Ammon's horn (tissue), 1 donor: ENCODE results near the gene KDELR1.

Experiments
- DNase-seq: peaks from one replicate; pipeline ENCODE4 v3.0.0-alpha.2; 2016; ENCODE audit warnings: low spot score

KDELR1 gene

GRCh38 chr19:48391100-48392005 lies at the start of gene KDELR1:
Gene KDELR1, minus strand, starts transcription at chr19:48391551. Its CDS starts 193 bp downstream, at chr19:48391358.
- DNase-seq = peak; percentile 90

- DNase-seq = no peak
Observed at GRCh38 chr19:48436586-48436985, 45.2 kb upstream of the KDELR1 start.

GRCh38 chr19:48433337-48433736 lies 42.0 kb upstream of the KDELR1 start:
- no peak for DNase-seq

- no peak for DNase-seq
Observed at GRCh38 chr19:48428670-48429069, 37.3 kb upstream of the KDELR1 start.

- DNase-seq = peak; percentile 42
Observed at GRCh38 chr19:48424694-48425219, 33.4 kb upstream of the KDELR1 start.

- no peak for DNase-seq
Observed at GRCh38 chr19:48421548-48421947, 30.2 kb upstream of the KDELR1 start.

- peak; percentile 48 for DNase-seq
Observed at GRCh38 chr19:48419158-48419920, 28.0 kb upstream of the KDELR1 start.

GRCh38 chr19:48418317-48419064 lies 27.1 kb upstream of the KDELR1 start:
- DNase-seq = no peak

GRCh38 chr19:48417421-48417820 lies 26.1 kb upstream of the KDELR1 start:
- no peak for DNase-seq

GRCh38 chr19:48415806-48416221 lies 24.5 kb upstream of the KDELR1 start:
- DNase-seq = no peak

GRCh38 chr19:48415395-48415794 lies 24.0 kb upstream of the KDELR1 start:
- peak; percentile 70 for DNase-seq

GRCh38 chr19:48413879-48414587 lies 22.7 kb upstream of the KDELR1 start:
- DNase-seq = no peak

GRCh38 chr19:48405850-48406249 lies 14.5 kb upstream of the KDELR1 start:
- DNase-seq = no peak

- no peak for DNase-seq
Observed at GRCh38 chr19:48405010-48405659, 13.8 kb upstream of the KDELR1 start.

GRCh38 chr19:48403606-48404005 lies 12.3 kb upstream of the KDELR1 start:
- peak; percentile 76 for DNase-seq

- no peak for DNase-seq
Observed at GRCh38 chr19:48401287-48401686, 9.9 kb upstream of the KDELR1 start.

- no peak for DNase-seq
Observed at GRCh38 chr19:48400018-48400742, 8.8 kb upstream of the KDELR1 start.

GRCh38 chr19:48398375-48399235 lies 7.3 kb upstream of the KDELR1 start:
- peak; percentile 22 for DNase-seq

- no peak for DNase-seq
Observed at GRCh38 chr19:48398102-48398374, 6.7 kb upstream of the KDELR1 start.
